Upper lobe of left lung (tissue), 6 donors: ENCODE results near the gene OR1J1. TPM values are rescaled to one million over a fixed set of nuclear protein-coding genes. Genes with fewer than 3 reads are reported as not detected.

ENCODE experiments used
- ATAC-seq, 2 donors: fragments of 200-7000 bp; cut with Tn5 transposase; one replicate each; pipeline ENCODE4 v1.9.1; 2022; ENCODE audit warnings: mild to moderate bottlenecking in 2 of 2, moderate library complexity in 2 of 2; ENCODE audit not compliant: low FRiP score in 2 of 2
- DNase-seq, 2 donors: peaks; one replicate each; pipeline ENCODE4 v3.0.0-alpha.2; 2019 to 2020
- H3K27ac ChIP-seq, 4 donors: fragments of 200-600 bp; sonication (generic); one replicate each; pipeline ENCODE4 v1.5.1; 2016 to 2019
- H3K27me3 ChIP-seq, 4 donors: fragments of 200-600 bp; sonication (generic); one replicate each; pipeline ENCODE4 v1.5.1; 2017 to 2019
- H3K36me3 ChIP-seq, 4 donors: fragments of 200-600 bp; sonication (generic); one replicate each; pipeline ENCODE4 v1.5.1; 2016 to 2019
- H3K4me1 ChIP-seq, 4 donors: fragments of 200-600 bp; sonication (generic); one replicate each; pipeline ENCODE4 v1.5.1; 2018 to 2019
- H3K4me3 ChIP-seq, 4 donors: fragments of 200-600 bp; sonication (generic); one replicate each; pipeline ENCODE4 v1.5.1; 2017 to 2019; ENCODE audit warnings: mild to moderate bottlenecking in 2 of 4, moderate library complexity in 1 of 4
- H3K9me3 ChIP-seq, 4 donors: fragments of 200-600 bp; sonication (generic); one replicate each; pipeline ENCODE4 v1.5.1; 2018 to 2019
- EP300 ChIP-seq, 4 donors: sonication (generic); formaldehyde crosslinking; IDR thresholded peaks; one replicate each; pipeline ENCODE4 v1.5.1; 2017; ENCODE audit warnings: antibody characterized with exemption in 4 of 4, control low read depth in 2 of 4
- POLR2A ChIP-seq, 4 donors: fragments of 450-650 bp; IDR thresholded peaks; one replicate each; pipeline ENCODE4 v1.5.1; 2016 to 2017; ENCODE audit warnings: antibody characterized with exemption in 4 of 4, mild to moderate bottlenecking in 2 of 4
- POLR2AphosphoS5 ChIP-seq, 2 donors: sonication (generic); formaldehyde crosslinking; IDR thresholded peaks; one replicate each; pipeline ENCODE4 v1.5.1; 2017; ENCODE audit warnings: antibody characterized with exemption in 2 of 2
- WGBS, 2 donors: methylation state at CpG; one replicate each; pipeline ENCODE4 v1.1.5; 2017 to 2018; 5-methylcytosine and 5-hydroxymethylcytosine counted together
- total RNA-seq, 6 donors: library from RNA; depleted of rRNA in 4 of 6; stranded (reverse); fragments of >200 nt in 4 of 6; gene quantifications; one replicate each; pipeline versions ENCODE4 v1.1.0 to v1.2.1, GENCODE V29; 2016 to 2021
- TF ChIP-seq, protein P1 (sequence below), 6 experiments: fragments of 450-650 bp in 4 of 6; fragments of 200-600 bp in 2 of 6; sonication (generic) in 2 of 6; IDR thresholded peaks; one replicate each; pipeline ENCODE4 v1.5.1; 2016 to 2019; ENCODE audit warnings: antibody characterized with exemption in 6 of 6
- donor health status: DM: no; HTN: no; CAD: no; lungs with moderate emphysema.
- donor health status: DM: no; HTN: yes; CAD: no; lungs with severe emphysema.

OR1J1 gene
- total RNA-seq, 6 donors from 2014 or later, result not detected

GRCh38 chr9:122477346-122477745, 380 bp downstream of the OR1J1 start:
- H3K4me3 ChIP-seq, result no peak overlapping the region
- no peaks in the 10 kb centered on the region for H3K36me3 ChIP-seq
- ATAC-seq (no peak), DNase-seq (no peak)
- no peaks in the 10 kb centered on the region for H3K4me1 ChIP-seq
- H3K27me3 ChIP-seq, result no peaks in the 10 kb centered on the region
- 84 to 91% methylated on average over 3 of the region's 3 CpGs for WGBS, 2 donors
- TF ChIP-seq POLR2A (IDR thresholded peaks at IDR 0.05) (no peak), EP300 (IDR thresholded peaks at IDR 0.05) (no peak), POLR2AphosphoS5 (IDR thresholded peaks at IDR 0.05) (no peak)
- TF ChIP-seq, protein P1, sequence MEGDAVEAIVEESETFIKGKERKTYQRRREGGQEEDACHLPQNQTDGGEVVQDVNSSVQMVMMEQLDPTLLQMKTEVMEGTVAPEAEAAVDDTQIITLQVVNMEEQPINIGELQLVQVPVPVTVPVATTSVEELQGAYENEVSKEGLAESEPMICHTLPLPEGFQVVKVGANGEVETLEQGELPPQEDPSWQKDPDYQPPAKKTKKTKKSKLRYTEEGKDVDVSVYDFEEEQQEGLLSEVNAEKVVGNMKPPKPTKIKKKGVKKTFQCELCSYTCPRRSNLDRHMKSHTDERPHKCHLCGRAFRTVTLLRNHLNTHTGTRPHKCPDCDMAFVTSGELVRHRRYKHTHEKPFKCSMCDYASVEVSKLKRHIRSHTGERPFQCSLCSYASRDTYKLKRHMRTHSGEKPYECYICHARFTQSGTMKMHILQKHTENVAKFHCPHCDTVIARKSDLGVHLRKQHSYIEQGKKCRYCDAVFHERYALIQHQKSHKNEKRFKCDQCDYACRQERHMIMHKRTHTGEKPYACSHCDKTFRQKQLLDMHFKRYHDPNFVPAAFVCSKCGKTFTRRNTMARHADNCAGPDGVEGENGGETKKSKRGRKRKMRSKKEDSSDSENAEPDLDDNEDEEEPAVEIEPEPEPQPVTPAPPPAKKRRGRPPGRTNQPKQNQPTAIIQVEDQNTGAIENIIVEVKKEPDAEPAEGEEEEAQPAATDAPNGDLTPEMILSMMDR (IDR thresholded peaks at IDR 0.05), result no peak
- no peaks in the 10 kb centered on the region for H3K9me3 ChIP-seq
- H3K27ac ChIP-seq, result no peak overlapping the region

GRCh38 chr9:122475717-122476116, 2.0 kb downstream of the OR1J1 start:
- 50 to 66% methylated on average over 2 of the region's 2 CpGs for WGBS, 2 donors
- TF ChIP-seq POLR2AphosphoS5 (IDR thresholded peaks at IDR 0.05), result no peak
- TF ChIP-seq POLR2A (IDR thresholded peaks at IDR 0.05), result no peak
- TF ChIP-seq, protein P1 (IDR thresholded peaks at IDR 0.05), result no peak
- no peak for TF ChIP-seq EP300 (IDR thresholded peaks at IDR 0.05)

GRCh38 chr9:122474561-122474960, 3.2 kb downstream of the OR1J1 start:
- H3K4me3 ChIP-seq, result no peak overlapping the region
- DNase-seq (no peak), ATAC-seq (no peak)
- no peaks in the 10 kb centered on the region for H3K4me1 ChIP-seq
- TF ChIP-seq EP300 (IDR thresholded peaks at IDR 0.05) (no peak), POLR2A (IDR thresholded peaks at IDR 0.05) (no peak), POLR2AphosphoS5 (IDR thresholded peaks at IDR 0.05) (no peak)
- TF ChIP-seq, protein P1 (IDR thresholded peaks at IDR 0.05), result no peak
- no peak overlapping the region for H3K27ac ChIP-seq
- no peaks in the 10 kb centered on the region for H3K9me3 ChIP-seq
- no peaks in the 10 kb centered on the region for H3K36me3 ChIP-seq
- no peaks in the 10 kb centered on the region for H3K27me3 ChIP-seq
- WGBS, 2 donors, result 77 to 84% methylated on average over 3 of the region's 3 CpGs

More at GRCh38 chr9:122475717-122476116, 2.0 kb downstream of the OR1J1 start:
- Histone ChIP-seq H3K27ac (no peak overlapping the region), H3K27me3 (no peaks in the 10 kb centered on the region), H3K9me3 (no peaks in the 10 kb centered on the region), H3K36me3 (no peaks in the 10 kb centered on the region), H3K4me3 (no peak overlapping the region), H3K4me1 (no peaks in the 10 kb centered on the region)
- no peak for DNase-seq
- ATAC-seq, result no peak

DNA sequence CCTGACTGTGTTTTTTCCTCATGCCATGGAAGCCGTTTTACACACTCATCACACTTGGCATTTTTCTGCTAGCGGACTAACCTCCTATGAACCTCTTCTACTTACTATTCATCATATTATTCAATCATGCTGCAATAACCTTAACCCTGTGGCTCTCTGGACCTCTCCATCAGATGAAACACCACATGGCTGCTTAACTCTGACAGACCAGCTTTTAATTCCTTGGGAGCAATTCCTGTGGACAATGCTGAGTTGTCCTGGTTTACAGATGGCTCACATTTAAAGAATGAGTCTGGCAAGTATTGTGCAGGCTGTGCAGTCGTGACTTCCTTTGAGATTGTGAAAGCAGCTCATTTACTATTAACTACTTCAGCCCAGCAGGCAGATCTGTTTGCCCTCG, 9.0 kb downstream of the OR1J1 start:
- no peaks in the 10 kb centered on the region for H3K36me3 ChIP-seq
- WGBS, 2 donors, result 50 to 52% methylated on average over 4 of the region's 4 CpGs
- TF ChIP-seq POLR2A (IDR thresholded peaks at IDR 0.05) (no peak), EP300 (IDR thresholded peaks at IDR 0.05) (no peak), POLR2AphosphoS5 (IDR thresholded peaks at IDR 0.05) (no peak)
- TF ChIP-seq, protein P1 (IDR thresholded peaks at IDR 0.05), result no peak
- ATAC-seq, result no peak
- no peak overlapping the region for H3K27ac ChIP-seq
- H3K9me3 ChIP-seq, result no peaks in the 10 kb centered on the region
- H3K4me1 ChIP-seq, result peaks cover 6 to 16% (median 8%) of the 10 kb centered on the region in 4 donors
- DNase-seq, result no peak
- H3K4me3 ChIP-seq, result no peak overlapping the region
- H3K27me3 ChIP-seq, result no peaks in the 10 kb centered on the region

DNA sequence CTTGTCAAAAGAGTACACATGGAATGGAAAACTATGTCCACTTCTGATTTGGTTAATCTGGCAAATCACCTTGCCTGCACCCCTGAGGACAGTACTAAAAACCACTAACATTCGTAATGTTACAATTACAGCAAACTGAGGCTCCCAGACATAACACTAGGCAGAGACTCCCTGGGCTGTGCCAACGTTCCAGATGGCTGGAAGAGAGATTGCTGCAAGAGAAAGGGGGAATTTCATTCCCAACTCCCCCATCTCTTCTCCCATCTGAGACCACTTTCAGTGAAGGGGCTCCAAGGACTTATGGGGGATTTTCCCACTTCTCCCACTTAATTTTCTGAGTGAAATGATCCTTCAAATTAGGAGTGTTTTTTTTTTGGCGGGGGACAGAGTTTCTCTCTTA, 11.3 kb downstream of the OR1J1 start:
- Histone ChIP-seq H3K27me3 (no peaks in the 10 kb centered on the region), H3K9me3 (no peaks in the 10 kb centered on the region), H3K27ac (no peak overlapping the region), H3K4me3 (no peak overlapping the region), H3K36me3 (no peaks in the 10 kb centered on the region), H3K4me1 (peaks cover 6 to 16% (median 8%) of the 10 kb centered on the region in 4 donors)
- no peak for TF ChIP-seq POLR2AphosphoS5 (IDR thresholded peaks at IDR 0.05)
- TF ChIP-seq, protein P1 (IDR thresholded peaks at IDR 0.05), result no peak
- TF ChIP-seq EP300 (IDR thresholded peaks at IDR 0.05), result no peak
- no peak for TF ChIP-seq POLR2A (IDR thresholded peaks at IDR 0.05)
- 68 to 75% methylated on average over 3 of the region's 3 CpGs for WGBS, 2 donors
- ATAC-seq, result no peak
- DNase-seq, result no peak
